Measurements from ENCODE around the gene ZCCHC14.
"Not testable (repeated sequence)": the region's sequence is repeated elsewhere in the genome, so short reads cannot be mapped to it uniquely, and the experiment has no call there.

Gene ZCCHC14

GRCh38 chr16:87409153-87409552 is 83.7 kb downstream of the ZCCHC14 start:
- no peak for DNase-seq (ENCODE audit: low spot score)

GRCh38 chr16:87407511-87408112 is 85.2 kb downstream of the ZCCHC14 start:
- no peak for DNase-seq (ENCODE audit: low spot score)

GRCh38 chr16:87406495-87407088 is 86.2 kb downstream of the ZCCHC14 start:
- no peak for DNase-seq (ENCODE audit: low spot score)

DNA sequence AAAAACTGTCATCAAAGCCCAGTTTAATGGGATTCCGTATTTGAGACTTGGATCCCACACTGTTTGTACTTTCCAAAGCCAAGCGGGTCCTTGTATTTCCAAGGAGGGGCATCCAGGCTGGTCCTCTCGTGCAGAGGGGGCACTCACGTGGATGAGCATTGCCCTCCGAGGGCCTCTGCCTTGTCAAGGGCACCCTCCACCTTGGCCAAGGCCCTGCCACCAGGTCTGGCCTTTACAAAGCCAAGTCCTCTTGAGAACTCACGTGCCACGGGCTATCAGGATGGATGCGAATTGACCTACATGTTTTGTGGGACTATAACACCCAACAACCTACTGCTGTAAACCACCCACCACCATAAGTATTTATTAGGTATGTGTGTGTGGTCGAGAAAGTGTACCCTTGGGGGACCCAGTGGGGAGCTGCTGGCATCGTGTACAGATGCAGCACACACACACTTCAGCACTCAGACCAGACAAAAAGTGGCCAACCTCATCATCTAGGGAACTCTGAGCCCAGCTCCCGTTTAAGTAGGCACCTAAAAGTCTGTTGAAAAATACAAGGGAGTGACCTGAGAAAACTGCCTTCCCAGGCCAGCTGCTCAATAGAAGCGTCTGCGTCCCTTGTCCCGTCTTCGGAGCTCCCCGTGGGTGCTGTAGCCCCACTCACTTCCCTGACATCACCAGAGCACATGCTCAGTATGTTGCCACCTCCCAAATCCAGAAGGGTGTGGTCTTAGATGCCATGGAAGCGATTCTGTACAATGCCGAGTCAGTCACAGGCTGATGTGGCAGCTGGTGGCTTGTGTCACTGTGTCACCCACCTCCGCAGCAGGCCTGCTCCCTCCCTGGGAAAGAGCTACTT is 87.8 kb downstream of the ZCCHC14 start:
- DNase-seq (ENCODE audit: low spot score) = no peak

- no peak for DNase-seq (ENCODE audit: low spot score)
Observed at GRCh38 chr16:87395181-87395842, 97.5 kb downstream of the ZCCHC14 start.

DNA sequence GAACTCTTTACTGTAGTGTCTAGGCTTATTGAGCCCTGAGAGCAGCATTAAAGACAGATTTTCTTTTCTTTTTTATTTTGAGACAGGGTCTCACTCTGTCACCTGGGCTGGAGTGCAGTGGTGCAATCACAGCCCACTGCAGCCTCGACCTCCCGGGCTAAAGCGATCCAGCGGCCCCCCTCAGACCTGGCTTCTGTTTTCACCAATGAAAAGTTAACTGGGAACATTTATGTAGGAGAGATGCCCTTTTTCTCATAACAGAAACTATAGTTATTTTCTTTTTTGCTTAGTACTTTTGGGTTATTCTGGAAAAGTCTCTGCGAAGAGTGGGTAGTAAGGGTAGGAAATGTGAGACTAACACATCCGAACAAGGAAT is 99.2 kb downstream of the ZCCHC14 start:
- no peak for DNase-seq (ENCODE audit: low spot score)

GRCh38 chr16:87392821-87393679 is 99.8 kb downstream of the ZCCHC14 start:
- DNase-seq (ENCODE audit: low spot score) = no peak

- peak; percentile 100 for DNase-seq (ENCODE audit: low spot score)
Observed at GRCh38 chr16:87391950-87392820, 100.6 kb downstream of the ZCCHC14 start, which contains the start of gene MAP1LC3B. TSS of gene MAP1LC3B (plus strand) at chr16:87392336. CDS start at chr16:87392428, 92 bp downstream.

DNA sequence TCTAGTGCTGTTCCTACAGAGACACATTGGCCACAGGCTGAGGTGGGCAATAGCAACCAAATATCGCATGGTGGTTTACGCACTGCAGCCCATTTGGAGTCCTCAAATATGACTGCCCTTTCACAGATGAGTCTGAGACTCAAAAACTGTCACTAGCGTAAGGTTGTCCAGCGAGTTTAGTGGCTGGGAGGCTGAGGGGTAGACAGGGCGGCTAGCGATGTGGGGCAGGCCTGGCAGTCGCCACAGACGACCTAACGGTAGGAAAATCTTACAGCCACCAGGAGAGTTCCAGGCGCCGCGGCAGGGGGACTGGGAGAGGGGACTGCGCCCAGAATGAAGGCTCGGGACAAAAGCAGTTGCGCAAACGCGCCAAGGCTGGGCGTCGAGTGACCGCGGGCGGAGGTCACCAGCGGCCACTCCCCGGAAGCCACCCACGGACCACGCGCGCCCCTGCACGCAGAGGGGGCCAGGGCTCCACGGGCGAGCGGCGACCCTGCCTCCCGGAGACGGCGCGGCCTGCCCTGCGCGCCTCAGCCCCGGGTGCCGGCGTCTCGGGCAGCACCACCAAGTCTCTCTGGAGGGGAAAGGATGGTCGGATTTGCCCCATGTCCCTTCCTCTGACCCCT is 101.4 kb downstream of the ZCCHC14 start:
- DNase-seq (ENCODE audit: low spot score) = no peak

DNA sequence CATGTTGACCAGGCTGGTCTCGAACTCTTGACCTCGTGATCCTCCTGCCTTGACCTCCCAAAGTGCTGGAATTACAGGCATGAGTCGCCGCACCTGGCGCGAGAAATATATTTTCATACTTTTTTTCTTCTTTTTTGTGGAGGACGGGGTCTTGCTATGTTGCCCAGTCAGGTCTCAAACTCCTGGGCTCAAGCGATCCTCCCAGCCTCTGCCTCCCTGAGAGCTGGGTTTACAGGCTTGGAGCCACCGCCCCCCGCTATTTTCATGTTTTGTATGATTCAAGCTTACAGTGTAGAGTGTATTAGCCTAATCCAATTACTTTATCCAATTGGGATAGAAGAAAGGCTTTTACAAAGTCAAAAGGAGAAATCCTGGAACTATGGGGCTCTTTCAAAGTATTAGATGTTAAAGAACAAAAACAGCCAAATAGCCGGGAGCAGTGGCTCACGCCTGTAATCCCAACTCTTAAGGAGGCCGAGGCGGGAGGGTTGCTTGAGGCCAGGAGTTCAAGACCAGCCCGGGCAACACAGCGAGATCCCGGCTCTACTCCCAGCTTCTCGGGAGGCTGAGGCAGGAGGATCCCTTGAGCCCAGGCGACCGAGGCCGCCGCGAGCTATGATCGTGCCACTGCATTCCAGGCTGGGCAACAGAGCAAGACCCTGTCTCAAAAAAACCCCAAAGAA is 102.0 kb downstream of the ZCCHC14 start:
- DNase-seq (ENCODE audit: low spot score) = no peak

DNA sequence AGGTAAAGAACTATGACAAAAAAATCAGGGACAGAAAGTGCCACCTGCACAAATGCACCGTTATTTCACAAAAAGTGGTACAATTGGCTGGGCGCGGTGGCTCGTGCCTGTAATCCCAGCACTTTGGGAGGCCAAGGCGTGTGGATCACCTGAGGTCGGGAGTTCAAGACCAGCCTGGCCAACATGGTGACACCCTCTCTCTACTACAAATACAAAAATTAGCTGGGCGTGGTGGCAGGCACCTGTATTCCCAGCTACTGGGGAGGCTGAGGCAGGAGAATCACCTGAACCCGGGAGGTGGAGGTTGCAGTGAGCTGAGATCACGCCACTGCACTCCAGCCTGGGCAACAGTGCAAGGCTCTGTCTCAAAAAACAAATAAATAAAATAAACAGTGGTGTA is 102.9 kb downstream of the ZCCHC14 start:
- not testable (repeated sequence) for DNase-seq (ENCODE audit: low spot score)

DNA sequence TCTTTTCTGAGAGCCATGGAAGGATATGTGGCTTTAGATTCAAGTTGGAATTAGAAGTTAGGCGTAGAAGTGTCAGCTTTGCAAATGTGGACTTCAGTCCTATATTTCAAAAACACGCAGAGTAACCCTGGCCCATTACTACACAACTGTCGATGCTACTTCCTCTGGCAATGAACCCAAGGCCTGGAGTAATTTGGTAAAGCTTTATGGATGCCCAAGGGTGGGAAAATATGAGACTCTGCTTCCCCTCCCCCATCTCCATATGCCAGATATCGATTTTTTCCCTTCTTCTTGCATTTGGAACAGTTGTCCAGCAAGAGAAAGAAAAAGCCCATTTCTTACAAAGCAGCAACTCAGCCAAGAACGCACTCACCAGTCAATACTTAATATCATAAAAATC is 103.6 kb downstream of the ZCCHC14 start:
- no peak for DNase-seq (ENCODE audit: low spot score)

- no peak for DNase-seq (ENCODE audit: low spot score)
Observed at GRCh38 chr16:87388818-87389134, 104.0 kb downstream of the ZCCHC14 start.

GRCh38 chr16:87387942-87388817 is 104.6 kb downstream of the ZCCHC14 start:
- DNase-seq (ENCODE audit: low spot score) = peak; percentile 89

GRCh38 chr16:87384875-87385167 is 108.0 kb downstream of the ZCCHC14 start:
- not testable (repeated sequence) for DNase-seq (ENCODE audit: low spot score)

GRCh38 chr16:87384162-87384874 is 108.5 kb downstream of the ZCCHC14 start:
- no peak for DNase-seq (ENCODE audit: low spot score)

DNA sequence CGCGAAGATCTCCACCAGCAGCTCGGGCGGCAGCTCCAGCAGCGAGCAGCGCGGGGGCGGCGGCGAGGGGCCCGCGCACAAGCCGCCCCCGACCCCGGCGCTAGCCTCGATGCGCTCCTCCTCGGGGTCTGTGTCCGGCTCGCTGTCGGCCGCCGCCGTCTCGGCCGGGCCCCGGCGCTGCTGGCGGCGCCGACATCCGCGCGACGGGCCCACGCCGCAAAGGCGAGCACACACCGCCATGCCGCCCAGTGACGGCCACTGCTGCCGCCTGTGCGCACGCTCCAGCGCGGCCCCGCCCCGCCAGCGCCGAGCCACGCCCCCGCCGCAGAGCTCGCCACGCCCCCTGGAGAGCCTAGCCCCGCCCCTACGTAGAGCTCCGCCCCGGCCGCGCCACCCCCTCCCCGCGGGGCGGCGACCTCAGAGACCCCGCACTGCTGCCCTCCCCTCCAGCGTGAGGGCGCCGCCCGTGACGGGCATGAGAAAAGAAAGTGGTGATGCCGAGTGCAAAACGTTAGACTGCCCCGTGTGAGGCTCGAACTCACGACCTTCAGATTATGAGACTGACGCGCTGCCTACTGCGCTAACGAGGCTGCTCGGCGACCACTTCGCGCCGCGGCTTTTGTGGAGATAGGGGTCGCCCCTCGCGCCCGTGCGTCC is 109.2 kb downstream of the ZCCHC14 start, which contains the start of gene FBXO31:
TSS of gene FBXO31 (minus strand) at position 272 of the 657 bp plus-strand sequence. CDS start at position 240, 32 bp downstream.
- peak; percentile 95 for DNase-seq (ENCODE audit: low spot score)

Measured in left forelimb (tissue), 1 donor.